HS-27A (cell line): ENCODE data around the gene ANXA6.

Experiments
- DNase-seq: peaks from one replicate; pipeline ENCODE4 v3.0.0-alpha.2; 2012; ENCODE audit warnings: low read depth, missing footprints

Gene ANXA6

GRCh38 chr5:151063142-151063989 is 94.2 kb downstream of the ANXA6 start:
- DNase-seq: no peak

GRCh38 chr5:151062405-151063141 is 95.0 kb downstream of the ANXA6 start:
- DNase-seq: no peak

DNA sequence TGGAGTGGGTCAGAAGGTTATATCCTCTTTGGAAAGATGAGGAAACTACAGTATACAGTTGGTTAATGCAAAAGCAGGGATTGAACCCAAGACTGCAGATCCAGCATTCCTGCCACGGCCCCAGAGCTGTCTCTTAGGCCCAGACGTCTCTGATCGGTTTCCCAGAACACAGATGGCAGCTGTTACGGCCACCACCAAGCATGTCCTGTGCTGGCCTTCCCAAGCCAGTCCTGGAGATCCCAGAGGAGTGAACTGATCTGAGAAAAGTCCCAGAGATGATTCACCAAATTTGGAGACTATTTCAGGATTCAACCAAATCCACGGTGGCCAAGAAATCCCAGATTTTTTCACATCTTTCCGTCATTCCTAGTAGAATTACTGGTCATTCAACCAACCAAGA is 96.8 kb downstream of the ANXA6 start:
- no peak for DNase-seq

GRCh38 chr5:151058891-151059489 is 98.6 kb downstream of the ANXA6 start:
- no peak for DNase-seq

DNA sequence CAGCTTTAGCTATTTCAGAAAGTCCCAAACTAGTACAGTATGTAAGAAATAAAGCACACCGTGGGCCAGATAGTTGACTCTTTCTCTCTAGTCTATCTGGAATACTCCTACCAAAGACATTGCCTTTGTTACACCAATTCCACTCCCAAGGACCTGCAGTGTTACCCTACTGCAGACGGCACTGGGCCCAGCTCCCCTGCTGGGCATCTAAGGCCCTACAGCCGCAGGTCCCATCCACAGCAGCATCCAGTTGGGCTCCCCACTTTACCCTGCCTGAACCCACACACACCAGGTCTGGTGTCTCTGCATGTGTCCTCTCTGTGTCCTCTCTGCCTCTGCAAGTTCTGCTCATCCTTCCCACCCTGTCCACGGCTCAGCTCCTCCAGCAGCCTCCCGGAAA is 99.3 kb downstream of the ANXA6 start:
- no peak for DNase-seq

DNA sequence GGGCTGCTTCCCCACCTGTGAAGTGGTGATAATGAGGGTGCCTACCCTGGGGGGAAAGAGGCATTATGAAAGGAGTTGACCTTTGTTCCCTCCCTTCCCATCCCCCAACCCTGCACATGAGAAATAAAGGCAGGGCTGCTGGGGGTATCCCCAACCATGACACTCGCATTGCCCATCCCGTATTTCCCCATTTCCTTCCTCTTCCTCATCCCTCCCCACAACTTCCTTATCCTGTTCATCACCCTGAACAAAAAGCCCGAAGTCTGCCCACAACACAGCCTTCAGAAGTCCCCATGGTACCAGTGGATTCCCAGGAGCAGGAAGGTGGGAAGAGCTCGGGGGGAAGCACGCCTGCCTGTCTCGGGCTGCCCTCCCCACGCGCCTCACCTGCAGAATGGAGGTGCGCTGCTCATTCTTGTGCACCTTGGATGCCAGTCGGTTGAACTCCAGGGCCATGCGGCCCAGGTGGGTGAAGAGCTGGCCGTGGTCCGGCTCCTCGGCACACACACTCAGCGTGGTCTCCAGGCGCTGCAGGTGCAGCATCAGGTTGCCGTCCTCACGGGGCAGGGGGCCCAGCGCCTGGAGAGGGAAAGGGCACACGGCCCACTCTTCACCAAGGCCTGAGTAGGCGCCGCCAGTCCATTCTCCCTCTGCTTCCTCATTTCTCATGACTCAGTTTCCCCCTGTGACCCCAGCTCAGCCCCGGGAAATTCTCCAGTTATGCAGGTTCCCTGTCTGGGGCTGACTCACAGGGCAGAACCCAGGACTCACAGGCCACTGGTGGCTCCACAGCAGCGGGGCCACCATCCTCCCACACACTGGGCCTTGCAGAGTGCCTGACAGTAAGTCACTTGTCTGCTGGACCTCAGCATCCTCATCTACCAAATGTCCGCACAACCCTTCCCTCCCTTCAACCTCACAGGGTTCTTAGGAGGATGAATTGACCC is 100.9 kb downstream of the ANXA6 start:
- no peak for DNase-seq

GRCh38 chr5:151055336-151055735 is 102.2 kb downstream of the ANXA6 start:
- no peak for DNase-seq

- no peak for DNase-seq
Observed at GRCh38 chr5:151054709-151055108, 102.9 kb downstream of the ANXA6 start.

GRCh38 chr5:151053796-151054462 is 103.7 kb downstream of the ANXA6 start:
- DNase-seq: no peak

DNA sequence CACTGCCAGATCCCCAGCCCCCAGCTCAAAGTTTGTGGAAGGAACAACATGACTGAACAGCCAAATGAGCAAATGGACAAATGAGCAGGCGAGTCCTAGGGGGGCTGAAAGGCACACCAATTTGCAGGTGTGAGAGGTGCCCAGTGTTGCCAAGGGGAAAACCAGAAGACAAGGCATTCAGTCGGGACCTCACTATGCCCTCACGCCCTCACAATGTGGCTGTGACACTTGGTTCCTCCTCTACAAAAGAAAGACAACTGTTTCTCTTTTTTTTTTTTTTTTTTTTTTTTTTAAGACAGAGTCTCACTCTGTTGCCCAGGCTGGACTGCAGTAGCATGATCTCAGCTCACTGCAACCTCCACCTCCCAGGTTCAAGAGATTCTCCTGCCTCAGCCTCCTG is 104.7 kb downstream of the ANXA6 start:
- DNase-seq: no peak

- DNase-seq: no peak
Observed at GRCh38 chr5:151051931-151052608, 105.5 kb downstream of the ANXA6 start.

- DNase-seq: no peak
Observed at GRCh38 chr5:151051066-151051930, 106.3 kb downstream of the ANXA6 start.
